ENCODE data around the gene CLCN7.

Gene CLCN7

GRCh38 chr16:1509307-1510221 is 34.7 kb upstream of the CLCN7 start:
- Histone ChIP-seq H3K4me3 (ENCODE audit: low read length) (no peak overlapping the region), H3K36me3 (ENCODE audit: control insufficient read depth, insufficient read depth, low read length) (peaks cover 2% of the 10 kb centered on the region), H3K27me3 (ENCODE audit: control insufficient read depth, insufficient read depth, low read length) (no peaks in the 10 kb centered on the region), H3K9ac (ENCODE audit: low read length) (no peak overlapping the region), H3K27ac (ENCODE audit: low read depth, low read length) (peak overlapping the region; percentile 24), H3K4me1 (ENCODE audit: control insufficient read depth, insufficient read depth, low read length) (no peaks in the 10 kb centered on the region)

GRCh38 chr16:1508494-1509187 is 33.8 kb upstream of the CLCN7 start:
- Histone ChIP-seq H3K27me3 (ENCODE audit: control insufficient read depth, insufficient read depth, low read length) (no peaks in the 10 kb centered on the region), H3K36me3 (ENCODE audit: control insufficient read depth, insufficient read depth, low read length) (peaks cover under 1% of the 10 kb centered on the region), H3K27ac (ENCODE audit: low read depth, low read length) (peak overlapping the region; percentile 24)

GRCh38 chr16:1506494-1507213 is 31.8 kb upstream of the CLCN7 start:
- H3K4me3 ChIP-seq (ENCODE audit: low read length) = no peak overlapping the region
- H3K27me3 ChIP-seq (ENCODE audit: control insufficient read depth, insufficient read depth, low read length) = no peaks in the 10 kb centered on the region
- H3K9ac ChIP-seq (ENCODE audit: low read length) = no peak overlapping the region
- H3K27ac ChIP-seq (ENCODE audit: low read depth, low read length) = no peak overlapping the region
- H3K4me1 ChIP-seq (ENCODE audit: control insufficient read depth, insufficient read depth, low read length) = no peaks in the 10 kb centered on the region
- peaks cover 17% of the 10 kb centered on the region for H3K36me3 ChIP-seq (ENCODE audit: control insufficient read depth, insufficient read depth, low read length)

More at GRCh38 chr16:1508494-1509187, 33.8 kb upstream of the CLCN7 start:
- H3K4me3 ChIP-seq (ENCODE audit: low read length) = no peak overlapping the region
- H3K9ac ChIP-seq (ENCODE audit: low read length) = no peak overlapping the region
- H3K4me1 ChIP-seq (ENCODE audit: control insufficient read depth, insufficient read depth, low read length) = no peaks in the 10 kb centered on the region

DNA sequence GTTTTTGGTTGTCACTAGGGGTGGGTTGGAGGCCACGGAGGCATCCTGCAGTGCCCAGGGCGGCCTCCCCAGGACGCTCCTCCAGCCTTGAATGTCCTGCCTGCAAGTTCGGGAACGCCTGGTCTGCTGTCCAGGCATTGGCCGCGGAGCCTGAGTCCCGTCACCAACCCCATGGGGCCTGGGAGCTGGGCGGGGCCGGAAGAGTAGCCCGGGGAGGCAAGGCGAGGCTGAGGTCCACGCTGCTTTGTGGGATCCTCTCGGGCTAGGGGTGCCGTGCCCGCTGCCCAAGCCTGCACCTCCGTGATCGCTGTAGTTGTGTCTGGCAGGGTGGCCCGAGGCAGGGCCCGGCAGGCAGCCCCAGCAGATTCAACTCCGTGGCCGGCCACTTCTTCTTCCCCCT is 31.1 kb upstream of the CLCN7 start:
- Histone ChIP-seq H3K9ac (ENCODE audit: low read length) (no peak overlapping the region), H3K27me3 (ENCODE audit: control insufficient read depth, insufficient read depth, low read length) (no peaks in the 10 kb centered on the region), H3K27ac (ENCODE audit: low read depth, low read length) (no peak overlapping the region), H3K36me3 (ENCODE audit: control insufficient read depth, insufficient read depth, low read length) (peaks cover 22% of the 10 kb centered on the region), H3K4me1 (ENCODE audit: control insufficient read depth, insufficient read depth, low read length) (no peaks in the 10 kb centered on the region), H3K4me3 (ENCODE audit: low read length) (no peak overlapping the region)

DNA sequence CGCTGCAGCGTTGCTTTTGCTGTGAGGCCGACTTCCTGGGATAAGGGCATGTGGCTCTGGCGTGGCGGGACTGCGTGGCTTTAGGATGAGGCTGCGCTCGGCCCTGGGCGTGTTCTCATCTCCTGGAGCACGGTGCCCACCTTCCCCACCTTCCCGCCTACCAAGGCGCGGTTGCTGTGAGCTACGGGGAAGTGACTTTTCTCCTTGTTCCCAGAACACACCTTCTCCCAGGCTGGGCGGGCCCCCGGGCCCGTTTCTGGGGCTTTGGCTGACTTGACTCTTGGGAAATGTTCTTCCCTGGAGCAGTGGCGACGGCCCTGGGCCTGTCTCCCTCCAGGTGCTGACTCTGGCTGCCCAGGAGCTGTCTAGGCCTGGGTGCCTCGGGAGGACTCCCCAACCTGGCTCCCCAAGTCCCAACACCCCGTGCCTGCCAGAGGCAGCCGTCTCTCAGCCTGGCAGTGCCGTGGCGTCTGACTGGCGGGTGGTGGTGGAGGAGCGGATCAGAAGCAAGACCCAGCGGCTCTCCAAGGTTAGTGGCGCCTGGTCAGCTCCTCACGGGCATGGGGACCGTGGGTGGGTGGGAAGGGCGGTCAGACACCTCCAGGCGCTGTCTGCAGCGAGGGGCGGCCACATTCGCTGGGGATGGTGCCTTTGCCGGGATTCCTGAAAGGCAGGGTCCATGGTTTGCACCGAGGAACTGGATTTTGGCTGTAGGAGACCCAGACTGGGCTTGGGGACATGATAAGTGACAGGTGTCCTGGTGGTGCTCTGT is 30.4 kb upstream of the CLCN7 start:
- peaks cover 23% of the 10 kb centered on the region for H3K36me3 ChIP-seq (ENCODE audit: control insufficient read depth, insufficient read depth, low read length)
- no peak overlapping the region for H3K4me3 ChIP-seq (ENCODE audit: low read length)

DNA sequence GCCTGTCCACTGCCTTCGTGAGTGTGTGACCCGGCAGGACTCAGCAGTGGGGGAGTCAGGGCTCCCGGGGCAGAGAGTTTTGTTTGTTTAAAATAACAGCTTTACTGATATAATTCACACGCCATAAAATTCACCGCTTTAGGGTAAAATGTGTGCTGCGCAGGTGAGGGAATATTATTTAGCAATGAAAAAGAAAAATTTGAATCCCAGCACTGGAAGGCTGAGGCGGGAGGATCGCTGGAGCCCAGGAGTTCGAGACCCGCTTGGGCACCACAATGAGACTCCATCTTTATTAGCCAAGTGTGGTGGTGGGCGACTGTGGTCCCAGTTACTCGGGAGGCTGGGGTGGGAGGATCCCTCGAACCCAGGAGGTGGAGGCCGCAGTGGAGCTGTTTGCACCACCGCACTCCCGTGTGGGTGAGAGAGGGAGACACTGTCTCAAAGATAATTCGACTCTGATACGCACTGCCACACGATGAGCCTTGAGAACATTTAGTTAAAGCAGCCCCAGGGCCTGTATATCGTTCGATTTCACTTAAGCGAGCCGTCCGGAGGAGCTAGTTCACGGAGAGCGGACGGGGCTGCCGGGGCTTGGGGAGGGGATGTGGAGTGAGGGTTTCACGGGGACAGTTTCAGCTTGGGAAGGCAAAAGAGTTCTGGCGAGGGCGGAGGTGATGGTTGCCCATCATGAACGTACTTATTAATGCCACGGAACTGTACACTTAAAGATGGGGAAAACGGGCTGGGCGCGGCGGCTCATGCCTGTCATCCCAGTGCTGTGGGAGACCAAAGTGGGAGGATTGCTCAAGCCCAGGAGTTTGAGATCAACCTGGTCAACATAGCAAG is 28.5 kb upstream of the CLCN7 start:
- Histone ChIP-seq H3K27ac (ENCODE audit: low read depth, low read length) (no peak overlapping the region), H3K36me3 (ENCODE audit: control insufficient read depth, insufficient read depth, low read length) (peaks cover 26% of the 10 kb centered on the region), H3K4me1 (ENCODE audit: control insufficient read depth, insufficient read depth, low read length) (no peaks in the 10 kb centered on the region), H3K9ac (ENCODE audit: low read length) (no peak overlapping the region), H3K4me3 (ENCODE audit: low read length) (no peak overlapping the region), H3K27me3 (ENCODE audit: control insufficient read depth, insufficient read depth, low read length) (no peaks in the 10 kb centered on the region)

More for the DNA sequence above, 30.4 kb upstream of the CLCN7 start:
- no peak overlapping the region for H3K27ac ChIP-seq (ENCODE audit: low read depth, low read length)
- H3K4me1 ChIP-seq (ENCODE audit: control insufficient read depth, insufficient read depth, low read length) = no peaks in the 10 kb centered on the region
- no peak overlapping the region for H3K9ac ChIP-seq (ENCODE audit: low read length)
- no peaks in the 10 kb centered on the region for H3K27me3 ChIP-seq (ENCODE audit: control insufficient read depth, insufficient read depth, low read length)

- H3K4me1 ChIP-seq (ENCODE audit: control insufficient read depth, insufficient read depth, low read length) = no peaks in the 10 kb centered on the region
- no peaks in the 10 kb centered on the region for H3K27me3 ChIP-seq (ENCODE audit: control insufficient read depth, insufficient read depth, low read length)
- no peak overlapping the region for H3K27ac ChIP-seq (ENCODE audit: low read depth, low read length)
- no peak overlapping the region for H3K9ac ChIP-seq (ENCODE audit: low read length)
- peaks cover 29% of the 10 kb centered on the region for H3K36me3 ChIP-seq (ENCODE audit: control insufficient read depth, insufficient read depth, low read length)
- no peak overlapping the region for H3K4me3 ChIP-seq (ENCODE audit: low read length)
These were observed 27.5 kb upstream of the CLCN7 start for GRCh38 chr16:1502092-1503004.

DNA sequence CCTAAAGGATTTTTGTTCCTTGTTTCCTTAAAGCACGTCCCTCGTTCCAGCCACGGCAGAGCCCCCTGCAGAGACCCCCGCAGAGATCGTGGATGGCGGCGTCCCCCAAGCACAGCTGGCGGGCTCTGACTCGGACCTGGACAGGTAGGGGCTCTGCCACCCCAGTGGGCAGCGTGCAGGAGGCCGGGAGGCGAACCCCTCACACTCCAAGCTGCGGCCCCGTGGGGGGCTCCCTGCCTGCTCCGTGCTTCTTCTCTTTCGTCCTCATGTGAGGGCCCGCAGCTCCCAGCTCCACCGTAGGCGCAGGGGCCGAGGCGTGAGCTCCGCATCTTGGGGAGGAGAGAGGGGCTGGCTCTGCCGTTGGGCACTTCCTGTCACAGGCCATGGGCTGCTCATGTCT is 26.8 kb upstream of the CLCN7 start:
- Histone ChIP-seq H3K36me3 (ENCODE audit: control insufficient read depth, insufficient read depth, low read length) (peaks cover 36% of the 10 kb centered on the region), H3K4me3 (ENCODE audit: low read length) (no peak overlapping the region), H3K4me1 (ENCODE audit: control insufficient read depth, insufficient read depth, low read length) (no peaks in the 10 kb centered on the region), H3K9ac (ENCODE audit: low read length) (no peak overlapping the region), H3K27ac (ENCODE audit: low read depth, low read length) (no peak overlapping the region), H3K27me3 (ENCODE audit: control insufficient read depth, insufficient read depth, low read length) (no peaks in the 10 kb centered on the region)

DNA sequence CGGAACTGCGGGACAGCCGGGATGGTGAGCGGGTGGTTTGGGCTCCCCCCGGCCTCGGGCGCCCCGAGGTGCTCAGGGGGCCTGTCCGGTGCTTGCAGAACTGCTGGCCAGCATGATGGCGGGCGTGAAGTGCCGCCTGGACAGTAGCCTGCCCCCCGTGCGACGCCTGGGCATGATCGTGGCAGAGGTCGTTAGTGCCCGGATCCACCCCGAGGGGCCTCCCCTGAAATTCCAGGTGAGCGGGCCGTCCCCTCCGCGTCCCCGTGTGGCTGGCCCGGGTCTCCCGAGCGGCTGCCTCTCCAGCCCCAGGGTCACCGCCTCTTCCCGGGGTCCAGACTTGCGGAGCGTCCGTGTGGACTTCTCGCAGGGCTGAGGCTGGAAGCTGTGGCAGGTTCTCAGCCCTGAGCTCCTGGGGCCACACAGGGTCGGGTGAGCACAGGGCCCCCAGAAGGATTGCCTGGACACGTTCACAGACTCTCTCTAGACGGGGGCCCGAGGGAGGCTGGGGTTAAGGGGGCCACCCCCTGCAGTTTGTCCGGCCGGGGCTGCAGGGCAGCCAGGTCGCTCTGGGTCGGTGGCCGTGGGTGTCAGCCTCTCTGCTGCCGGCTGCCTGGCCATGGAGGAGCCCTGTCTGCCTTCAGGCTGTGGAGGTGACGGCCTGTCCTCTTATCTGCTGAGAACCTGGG is 25.8 kb upstream of the CLCN7 start:
- Histone ChIP-seq H3K4me1 (ENCODE audit: control insufficient read depth, insufficient read depth, low read length) (no peaks in the 10 kb centered on the region), H3K4me3 (ENCODE audit: low read length) (no peak overlapping the region), H3K27ac (ENCODE audit: low read depth, low read length) (no peak overlapping the region), H3K9ac (ENCODE audit: low read length) (no peak overlapping the region), H3K27me3 (ENCODE audit: control insufficient read depth, insufficient read depth, low read length) (no peaks in the 10 kb centered on the region), H3K36me3 (ENCODE audit: control insufficient read depth, insufficient read depth, low read length) (peaks cover 37% of the 10 kb centered on the region)

GRCh38 chr16:1499756-1500464 is 25.1 kb upstream of the CLCN7 start:
- H3K27me3 ChIP-seq (ENCODE audit: control insufficient read depth, insufficient read depth, low read length) = no peaks in the 10 kb centered on the region
- H3K4me1 ChIP-seq (ENCODE audit: control insufficient read depth, insufficient read depth, low read length) = no peaks in the 10 kb centered on the region
- no peak overlapping the region for H3K9ac ChIP-seq (ENCODE audit: low read length)
- H3K4me3 ChIP-seq (ENCODE audit: low read length) = no peak overlapping the region
- H3K27ac ChIP-seq (ENCODE audit: low read depth, low read length) = no peak overlapping the region
- peaks cover 37% of the 10 kb centered on the region for H3K36me3 ChIP-seq (ENCODE audit: control insufficient read depth, insufficient read depth, low read length)

All from rectal smooth muscle tissue (tissue), 1 donor.